Measurements from ENCODE around the gene OR7E24. TPM values are rescaled to one million over a fixed set of nuclear protein-coding genes. Genes with fewer than 3 reads are reported as not detected.
"Not testable (repeated sequence)": the region's sequence is repeated elsewhere in the genome, so short reads cannot be mapped to it uniquely, and the experiment has no call there.

The OR7E24 gene
- under 1 TPM in 3 of 8 experiments, not detected in 5; 0.29 to 0.43 (median 0.35) TPM for total RNA-seq

GRCh38 chr19:9250630-9251029 is at the start of gene OR7E24:
TSS of gene OR7E24 (plus strand) at chr19:9250930. CDS start at chr19:9251044, 114 bp downstream.
- in situ Hi-C loops (cut with MboI; ENCODE audit: low pct_unique_long_range_greater_than_20kb in 2 of 9, low sequenced_read_pairs in 9 of 9, unreplicated experiment in 9 of 9): no loop called here

GRCh38 chr19:9205501-9206113 is 45.1 kb upstream of the OR7E24 start:
- peak; percentile 65 to 93 (median 79) for ATAC-seq (replicated peaks in 6 of 8)
- WGBS, 10 experiments: 0 to 44% (median 10%) methylated on average over 1 to 7 of the region's 13 CpGs; no CpG with 5 or more reads in 2 of the 10 experiments
- Histone ChIP-seq H3K27ac (no peak overlapping the region), H3K4me1 (replicated peaks in 1 of 2) (no peaks in the 10 kb centered on the region), H3K4me3 (no peak overlapping the region)
- in situ Hi-C loops (cut with MboI; ENCODE audit: low pct_unique_long_range_greater_than_20kb in 2 of 9, low sequenced_read_pairs in 9 of 9, unreplicated experiment in 9 of 9): no loop called here

More at GRCh38 chr19:9250630-9251029, at the start of gene OR7E24:
- H3K4me3 ChIP-seq: no peak within 1 kb of the TSS
- WGBS, 10 experiments: 0 to 60% (median 20%) methylated on average over 1 of the region's 1 CpG; no CpG with 5 or more reads in 1 of the 10 experiments
- no peak for ATAC-seq (replicated peaks in 6 of 8)
- no peak within 1 kb of the TSS for H3K27ac ChIP-seq
- no peaks in the 10 kb centered on the region for H3K4me1 ChIP-seq (replicated peaks in 1 of 2)

DNA sequence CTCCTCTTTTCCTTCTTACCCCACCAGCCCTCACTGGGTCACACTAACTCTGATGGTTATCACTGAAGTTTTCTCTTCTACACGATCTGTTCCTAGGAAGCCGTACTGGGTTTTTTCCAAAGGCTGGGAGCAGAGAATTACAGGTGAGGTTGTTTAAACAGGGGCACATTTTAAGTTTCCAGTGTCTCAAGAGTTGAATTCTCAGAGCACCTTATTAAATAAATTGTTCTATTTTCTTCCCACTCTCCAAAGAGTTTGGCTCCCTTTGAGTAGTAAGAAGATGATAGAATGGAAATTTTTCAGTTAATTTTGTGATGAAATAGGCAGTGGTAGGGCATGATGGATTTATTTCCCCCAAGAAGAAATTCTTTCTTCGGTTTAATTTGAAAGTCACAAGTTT is 31.2 kb upstream of the OR7E24 start, which contains the start of gene OR7D4:
TSS of gene OR7D4 (minus strand) at position 101 of the 400 bp plus-strand sequence. CDS start 4,752 bp downstream, outside the sequence.
- 0 to 63% (median 25%) methylated on average over 1 to 3 of the region's 3 CpGs for WGBS, 10 experiments
- ATAC-seq (replicated peaks in 6 of 8): no peak
- H3K27ac ChIP-seq: no peak within 1 kb of the TSS
- in situ Hi-C loops (cut with MboI; ENCODE audit: low pct_unique_long_range_greater_than_20kb in 2 of 9, low sequenced_read_pairs in 9 of 9, unreplicated experiment in 9 of 9): no loop called here
- H3K4me3 ChIP-seq: no peak within 1 kb of the TSS
- no peaks in the 10 kb centered on the region for H3K4me1 ChIP-seq (replicated peaks in 1 of 2)

GRCh38 chr19:9251236-9251635 is 506 bp downstream of the OR7E24 start:
- in situ Hi-C loops (cut with MboI; ENCODE audit: low pct_unique_long_range_greater_than_20kb in 2 of 9, low sequenced_read_pairs in 9 of 9, unreplicated experiment in 9 of 9): no loop called here
- Histone ChIP-seq H3K27ac (no peak overlapping the region), H3K4me3 (no peak overlapping the region), H3K4me1 (replicated peaks in 1 of 2) (no peaks in the 10 kb centered on the region)
- 0 to 83% (median 30%) methylated on average over 1 to 3 of the region's 5 CpGs; no CpG with 5 or more reads in 3 of the 10 experiments for WGBS, 10 experiments
- ATAC-seq (replicated peaks in 6 of 8): no peak

GRCh38 chr19:9283485-9283884 is 32.8 kb downstream of the OR7E24 start:
- WGBS, 10 experiments: 100% methylated on average over 2 of the region's 38 CpGs; no CpG with 5 or more reads in 9 of the 10 experiments
- in situ Hi-C loops (cut with MboI; ENCODE audit: low pct_unique_long_range_greater_than_20kb in 2 of 9, low sequenced_read_pairs in 9 of 9, unreplicated experiment in 9 of 9); H3K4me3 ChIP-seq; H3K4me1 ChIP-seq (replicated peaks in 1 of 2); ATAC-seq (replicated peaks in 6 of 8); H3K27ac ChIP-seq: not testable (repeated sequence)

GRCh38 chr19:9289231-9289884 is 38.6 kb downstream of the OR7E24 start:
- ATAC-seq (replicated peaks in 6 of 8): no peak
- in situ Hi-C loops (cut with MboI; ENCODE audit: low pct_unique_long_range_greater_than_20kb in 2 of 9, low sequenced_read_pairs in 9 of 9, unreplicated experiment in 9 of 9): no loop called here
- H3K27ac ChIP-seq: no peak overlapping the region
- no peak overlapping the region for H3K4me3 ChIP-seq
- WGBS, 10 experiments: 40 to 100% (median 81%) methylated on average over 1 to 2 of the region's 2 CpGs; no CpG with 5 or more reads in 1 of the 10 experiments
- H3K4me1 ChIP-seq (replicated peaks in 1 of 2): no peaks in the 10 kb centered on the region

DNA sequence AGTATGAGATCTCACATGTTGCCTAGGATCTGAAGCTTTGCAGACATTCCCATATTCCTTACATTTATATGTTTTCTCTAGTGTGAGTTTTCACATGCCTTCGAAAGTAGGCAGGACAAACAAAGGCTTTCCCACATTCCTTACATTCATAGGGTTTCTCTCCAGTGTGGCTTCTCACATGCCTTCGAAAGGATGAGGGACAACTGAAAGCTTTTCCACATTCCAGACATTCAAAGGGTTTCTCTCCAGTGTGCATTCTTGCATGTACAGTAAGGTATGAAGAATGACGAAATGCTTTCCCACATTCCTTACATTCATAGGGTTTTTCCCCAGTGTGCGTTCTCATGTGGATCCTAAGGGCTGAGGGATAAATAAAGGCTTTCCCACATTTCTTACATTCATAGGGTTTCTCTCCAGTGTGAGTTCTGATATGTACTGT is 44.7 kb downstream of the OR7E24 start:
- in situ Hi-C loops (cut with MboI; ENCODE audit: low pct_unique_long_range_greater_than_20kb in 2 of 9, low sequenced_read_pairs in 9 of 9, unreplicated experiment in 9 of 9): no loop called here
- ATAC-seq (replicated peaks in 6 of 8): no peak
- Histone ChIP-seq H3K4me3 (no peak overlapping the region), H3K4me1 (replicated peaks in 1 of 2) (no peaks in the 10 kb centered on the region), H3K27ac (no peak overlapping the region)
- WGBS, 10 experiments: 40 to 94% (median 79%) methylated on average over 1 to 4 of the region's 4 CpGs; no CpG with 5 or more reads in 1 of the 10 experiments

- ATAC-seq (replicated peaks in 6 of 8): no peak
- in situ Hi-C loops (cut with MboI; ENCODE audit: low pct_unique_long_range_greater_than_20kb in 2 of 9, low sequenced_read_pairs in 9 of 9, unreplicated experiment in 9 of 9): no loop called here
- H3K27ac ChIP-seq: no peak overlapping the region
- H3K4me1 ChIP-seq (replicated peaks in 1 of 2): no peaks in the 10 kb centered on the region
- WGBS, 10 experiments: 50 to 100% (median 90%) methylated on average over 1 to 2 of the region's 2 CpGs; no CpG with 5 or more reads in 2 of the 10 experiments
- H3K4me3 ChIP-seq: no peak overlapping the region
Observed at GRCh38 chr19:9296336-9296735, 45.6 kb downstream of the OR7E24 start.

Other genes starting within 250 kb of the OR7E24 start
- under 1 TPM in 7 of 8 experiments, not detected in 1; under 0.01 to 0.33 (median 0.10) TPM for gene MUC16, start 240.5 kb upstream of the OR7E24 start, total RNA-seq
- gene OR1M1, start 163.9 kb upstream of the OR7E24 start, total RNA-seq: under 1 TPM in 4 of 8 experiments, not detected in 4; 0.15 to 0.76 (median 0.21) TPM
- under 1 TPM in 5 of 8 experiments, not detected in 3; 0.09 to 0.24 (median 0.13) TPM for gene OR7G2, start 143.5 kb upstream of the OR7E24 start, total RNA-seq
- gene OR7G1, start 135.2 kb upstream of the OR7E24 start, total RNA-seq: under 1 TPM in 1 of 8 experiments, not detected in 7; 0.21 TPM
- not detected for gene OR7G3, start 124.0 kb upstream of the OR7E24 start, total RNA-seq
- gene ZNF317, start 110.5 kb upstream of the OR7E24 start, total RNA-seq: 10 to 100 TPM; 20.5 to 36.9 (median 27.8) TPM
- gene OR7D2, start 72.0 kb upstream of the OR7E24 start, total RNA-seq: 1 to 10 TPM in 1 of 8 experiments, under 1 TPM in 5, not detected in 2; 0.04 to 1.9 (median 0.27) TPM
- gene OR7D4, start 31.3 kb upstream of the OR7E24 start, total RNA-seq: under 1 TPM in 4 of 8 experiments, not detected in 4; 0.05 to 0.29 (median 0.23) TPM
- gene ZNF699, start 58.9 kb downstream of the OR7E24 start, total RNA-seq: 10 to 100 TPM in 1 of 8 experiments, 1 to 10 TPM in 6, under 1 TPM in 1; 0.41 to 11.8 (median 4.1) TPM
- gene ZNF559, start 73.2 kb downstream of the OR7E24 start, total RNA-seq: 10 to 100 TPM in 5 of 8 experiments, 1 to 10 TPM in 3; 3.8 to 24.3 (median 15.5) TPM
- gene ZNF177, start 112.1 kb downstream of the OR7E24 start, total RNA-seq: 10 to 100 TPM in 2 of 8 experiments, 1 to 10 TPM in 6; 2.2 to 12.6 (median 5.4) TPM
- 10 to 100 TPM; 12.7 to 42.4 (median 19.5) TPM for gene ZNF266, start 184.6 kb downstream of the OR7E24 start, total RNA-seq
- 1 to 10 TPM in 1 of 8 experiments, under 1 TPM in 6, not detected in 1; 0.05 to 3.5 (median 0.21) TPM for gene ZNF560, start 247.7 kb downstream of the OR7E24 start, total RNA-seq

Measured in motor neuron (in vitro differentiated cells).